HG02885 (cell line): ENCODE measurements around the gene MESD.
"Not testable (repeated sequence)": the region's sequence is repeated elsewhere in the genome, so short reads cannot be mapped to it uniquely, and the experiment has no call there.

ENCODE experiments used
- ATAC-seq: cut with Tn5 transposase; IDR thresholded peaks from one replicate; pipeline ENCODE4 v1.9.1; 2021; ENCODE audit warnings: mild to moderate bottlenecking; ENCODE audit not compliant: unreplicated experiment, poor library complexity

MESD gene

DNA sequence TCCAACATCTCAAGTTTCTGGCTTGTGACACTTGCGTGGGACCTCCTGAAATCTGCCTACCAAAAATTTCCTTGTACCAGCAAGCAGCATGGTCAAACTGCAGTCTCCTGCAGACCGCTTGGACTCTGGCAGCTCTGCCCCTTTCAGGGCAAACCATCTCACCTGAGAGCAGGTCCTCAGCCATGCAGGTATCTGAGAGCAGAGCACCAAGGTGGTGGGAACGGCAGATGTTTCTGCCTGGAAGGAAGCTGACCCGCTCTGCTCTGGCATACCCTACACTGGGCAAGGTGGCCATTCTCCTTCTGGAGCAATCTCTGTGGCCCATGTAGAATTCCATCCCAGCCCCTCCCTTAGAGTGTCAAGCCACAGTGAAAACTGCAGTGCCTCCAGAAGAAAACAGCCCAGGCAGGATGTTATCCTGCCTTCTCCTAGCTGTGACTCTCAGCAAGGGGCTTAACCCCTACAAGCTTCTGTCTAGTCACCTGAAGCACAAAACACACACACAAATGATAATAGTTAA, 21.6 kb downstream of the MESD start:
- ATAC-seq: no peak

DNA sequence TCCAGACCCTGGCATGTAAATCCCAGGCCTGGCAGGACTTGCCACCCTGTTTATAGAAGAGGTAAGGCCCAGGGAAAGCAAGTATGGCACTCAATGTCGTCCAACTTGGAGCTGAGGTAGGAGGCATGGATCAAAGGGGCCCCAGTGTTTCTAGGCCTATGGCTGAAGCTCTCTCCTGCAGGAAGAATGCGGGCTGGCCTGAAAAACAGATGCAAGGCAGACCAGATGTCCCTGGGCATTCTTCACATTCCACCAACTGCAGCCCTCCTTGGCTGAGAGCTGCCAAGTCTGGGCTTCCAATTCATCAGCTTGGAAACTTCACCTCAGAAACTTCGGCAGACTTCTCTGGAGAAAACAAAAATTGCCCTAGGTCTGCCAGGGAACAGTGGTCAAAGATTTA, 22.2 kb downstream of the MESD start:
- ATAC-seq: no peak

DNA sequence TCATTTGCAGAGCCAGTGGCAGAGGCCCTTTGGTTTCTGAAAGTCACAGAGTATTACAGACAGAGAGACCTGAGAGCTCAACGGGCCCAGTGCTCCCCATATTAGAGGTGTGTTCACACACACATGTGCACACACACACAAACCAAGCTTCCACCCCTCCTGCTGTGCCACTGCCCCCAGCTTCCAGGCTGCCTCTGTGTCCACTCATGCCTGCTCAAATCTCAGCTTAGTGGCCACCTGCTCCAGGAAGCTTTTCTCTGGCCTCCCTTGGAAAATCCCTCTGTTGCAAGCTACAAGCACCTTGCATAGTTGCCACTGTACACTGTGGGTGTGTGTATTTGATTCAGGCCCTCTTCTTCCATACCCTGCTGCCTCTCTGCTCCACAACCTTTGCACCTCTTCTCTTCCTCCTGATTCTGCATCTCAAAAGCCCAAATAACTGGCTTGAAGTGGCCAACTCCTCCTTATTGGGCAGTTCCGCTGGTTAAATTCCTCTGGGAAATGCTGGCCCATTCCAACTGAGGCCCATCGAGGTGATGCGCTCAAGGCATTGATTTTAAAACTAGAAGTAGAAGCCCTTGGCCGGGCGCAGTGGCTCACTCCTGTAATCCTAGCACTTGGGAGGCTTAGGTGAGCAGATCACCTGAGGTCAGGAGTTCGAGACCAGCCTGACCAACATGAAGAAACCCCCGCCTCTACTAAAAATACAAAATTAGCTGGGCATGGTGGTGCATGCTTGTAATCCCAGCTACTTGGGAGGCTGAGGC, 23.0 kb downstream of the MESD start:
- ATAC-seq: no peak

DNA sequence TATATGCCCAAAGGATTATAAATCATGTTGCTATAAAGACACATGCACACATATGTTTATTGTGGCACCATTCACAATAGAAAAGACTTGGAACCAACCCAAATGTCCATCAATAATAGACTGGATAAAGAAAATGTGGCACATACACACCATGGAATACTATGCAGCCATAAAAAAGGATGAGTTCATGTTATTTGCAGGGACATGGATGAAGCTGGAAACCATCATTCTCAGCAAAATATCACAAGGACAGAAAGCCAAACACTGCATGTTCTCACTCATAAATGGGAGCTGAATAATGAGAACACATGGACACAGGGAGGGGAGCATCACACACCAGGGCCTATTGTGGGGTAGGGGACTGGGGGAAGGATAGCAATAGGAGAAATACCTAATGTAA, 24.2 kb downstream of the MESD start:
- not testable (repeated sequence) for ATAC-seq

DNA sequence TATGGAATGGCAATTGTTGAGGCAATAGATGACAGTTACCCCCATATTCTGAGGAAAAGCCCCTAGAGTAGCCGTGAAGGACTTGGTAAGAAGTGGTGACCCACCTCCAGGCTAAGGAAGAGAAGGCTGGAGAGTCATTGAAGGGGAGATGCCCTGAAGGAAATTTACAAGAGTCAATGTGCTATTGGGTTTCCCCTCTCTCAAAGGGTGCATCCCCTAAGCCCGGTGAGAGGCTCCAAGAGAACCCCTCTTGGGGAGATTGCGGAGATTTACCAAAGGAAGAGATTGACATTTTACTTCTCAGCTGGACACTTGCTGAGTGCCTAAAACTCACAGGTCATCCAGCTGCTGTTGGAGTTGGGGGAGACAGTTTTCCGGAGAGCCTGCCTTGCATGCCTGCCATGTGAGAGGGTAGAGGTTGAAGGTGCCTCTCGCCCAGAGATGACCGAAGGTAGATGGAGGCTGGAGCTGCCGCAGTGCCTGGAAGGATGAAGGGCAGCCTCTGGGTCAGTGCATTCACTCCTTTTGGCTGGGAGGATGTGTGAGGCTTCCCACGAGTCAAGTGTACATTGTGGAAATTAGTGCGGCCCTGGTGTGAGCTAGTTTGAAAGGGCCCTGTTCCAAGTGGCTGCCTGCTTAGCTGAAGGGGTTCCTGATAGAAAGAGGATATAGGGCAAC, 30.7 kb downstream of the MESD start:
- ATAC-seq: no peak

DNA sequence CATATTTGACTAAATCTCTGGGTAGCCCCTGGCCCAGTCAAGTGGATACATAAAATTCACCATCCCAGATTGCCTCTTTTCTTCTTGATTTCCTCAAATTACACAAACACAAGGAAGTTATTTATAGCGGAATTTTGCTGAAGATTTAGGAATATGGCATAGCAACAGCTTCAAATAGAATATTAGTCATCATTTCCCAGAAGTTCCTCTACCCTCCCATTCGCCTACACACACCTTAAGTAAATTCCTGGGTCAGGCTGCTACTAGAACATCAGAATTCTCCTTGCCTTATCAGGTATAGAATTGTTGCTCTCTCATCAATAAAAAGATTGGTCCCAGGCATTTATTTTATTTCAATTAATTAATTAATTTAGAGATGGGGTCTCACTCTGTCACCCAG, 31.6 kb downstream of the MESD start:
- ATAC-seq: no peak

DNA sequence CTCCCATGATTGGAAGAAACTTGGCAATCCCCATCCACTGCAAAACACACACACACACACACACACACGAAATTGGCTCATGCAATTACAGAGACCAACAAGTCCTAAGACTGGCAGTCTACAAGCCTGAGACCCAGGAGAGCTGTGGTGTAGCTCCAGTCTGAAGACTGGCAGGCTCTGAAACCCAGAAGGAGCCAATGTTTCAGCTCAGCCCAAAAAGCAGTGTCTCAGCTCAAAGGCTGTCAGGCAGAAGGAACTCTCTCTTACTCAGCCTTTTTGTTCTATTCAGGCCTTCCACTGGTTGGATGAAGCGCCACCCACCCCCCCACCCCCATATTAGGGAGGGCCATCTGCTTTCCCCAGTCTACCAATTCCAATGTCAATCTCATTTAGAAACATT, 32.1 kb downstream of the MESD start:
- no peak for ATAC-seq

DNA sequence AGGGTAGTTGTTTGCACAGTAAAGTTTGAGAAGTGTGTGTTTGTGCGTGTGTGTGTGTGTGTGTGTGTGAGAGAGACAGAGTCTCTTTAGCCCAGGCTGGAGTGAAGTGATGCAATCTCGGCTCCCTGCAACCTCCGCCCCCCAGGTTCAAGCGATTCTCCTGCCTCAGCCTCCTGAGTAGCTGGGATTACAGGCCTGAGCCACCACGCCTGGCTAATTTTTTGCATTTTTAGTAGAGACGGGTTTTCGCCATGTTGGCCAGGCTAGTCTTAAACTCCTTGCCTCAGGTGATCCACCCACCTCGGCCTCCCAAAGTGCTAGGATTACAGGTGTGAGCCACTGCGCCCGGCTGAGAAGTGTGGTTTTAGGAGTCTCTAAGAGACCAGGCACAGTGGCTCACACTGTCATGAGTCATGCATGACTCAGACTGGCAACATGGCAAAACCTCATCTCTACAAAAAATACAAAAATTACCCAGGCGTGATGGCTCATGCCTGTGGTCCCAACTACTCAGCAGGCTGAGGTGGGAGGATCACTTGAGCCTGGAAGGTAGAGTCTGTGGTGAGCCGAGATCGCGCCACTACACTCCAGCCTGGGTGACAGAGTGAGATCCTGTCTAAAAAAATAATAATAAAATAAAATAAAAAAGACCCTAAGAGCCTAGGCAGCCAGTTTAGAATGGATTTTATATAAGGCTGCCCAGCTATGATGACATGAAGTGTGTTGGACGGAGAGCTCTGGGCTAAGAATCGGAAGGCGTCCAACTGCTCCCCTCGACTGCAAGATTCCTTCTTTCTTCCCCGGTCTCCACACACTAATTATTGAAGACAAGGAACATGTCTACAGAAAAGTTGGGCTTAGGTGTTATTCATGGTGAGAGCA, 33.8 kb downstream of the MESD start:
- not testable (repeated sequence) for ATAC-seq

DNA sequence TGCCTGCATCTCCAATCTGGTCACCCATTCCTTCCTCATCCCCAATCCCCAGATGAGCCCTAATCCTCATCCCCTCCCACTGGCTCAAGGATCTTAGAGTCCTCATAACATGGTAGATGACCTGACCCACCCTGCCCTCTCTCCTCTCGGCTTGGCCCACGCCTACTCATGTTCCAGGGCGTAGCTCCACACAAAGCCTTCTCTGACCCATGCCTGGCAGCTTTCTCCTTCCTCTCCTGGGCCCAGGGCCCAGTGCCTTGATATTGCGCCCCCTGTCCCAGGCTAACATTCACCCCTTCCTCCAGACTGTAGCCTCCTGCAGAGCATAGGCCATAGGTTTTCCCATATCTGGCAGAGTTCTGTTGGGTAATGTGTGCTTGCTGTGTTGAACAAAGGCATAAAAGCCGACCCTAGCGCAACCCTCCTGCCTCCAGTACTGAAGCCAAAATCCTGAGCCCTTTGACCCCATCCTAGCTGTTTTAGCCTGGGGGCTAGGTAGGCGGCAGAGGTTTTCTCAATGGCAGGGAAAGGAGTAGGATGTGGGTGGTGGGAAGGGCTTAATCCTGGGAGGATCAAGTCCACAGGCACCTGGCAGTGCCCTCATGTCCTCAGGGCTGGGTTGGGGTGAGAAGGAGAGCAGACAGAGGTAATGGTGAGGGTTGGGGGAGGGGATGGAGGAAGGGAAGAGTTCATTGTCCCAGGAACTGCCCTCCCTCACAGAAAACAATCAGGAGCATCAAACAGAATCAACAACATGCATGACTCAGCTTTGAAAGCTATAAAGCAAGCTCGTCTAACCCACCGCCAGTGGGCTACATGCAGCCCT, 35.5 kb downstream of the MESD start:
- no peak for ATAC-seq

DNA sequence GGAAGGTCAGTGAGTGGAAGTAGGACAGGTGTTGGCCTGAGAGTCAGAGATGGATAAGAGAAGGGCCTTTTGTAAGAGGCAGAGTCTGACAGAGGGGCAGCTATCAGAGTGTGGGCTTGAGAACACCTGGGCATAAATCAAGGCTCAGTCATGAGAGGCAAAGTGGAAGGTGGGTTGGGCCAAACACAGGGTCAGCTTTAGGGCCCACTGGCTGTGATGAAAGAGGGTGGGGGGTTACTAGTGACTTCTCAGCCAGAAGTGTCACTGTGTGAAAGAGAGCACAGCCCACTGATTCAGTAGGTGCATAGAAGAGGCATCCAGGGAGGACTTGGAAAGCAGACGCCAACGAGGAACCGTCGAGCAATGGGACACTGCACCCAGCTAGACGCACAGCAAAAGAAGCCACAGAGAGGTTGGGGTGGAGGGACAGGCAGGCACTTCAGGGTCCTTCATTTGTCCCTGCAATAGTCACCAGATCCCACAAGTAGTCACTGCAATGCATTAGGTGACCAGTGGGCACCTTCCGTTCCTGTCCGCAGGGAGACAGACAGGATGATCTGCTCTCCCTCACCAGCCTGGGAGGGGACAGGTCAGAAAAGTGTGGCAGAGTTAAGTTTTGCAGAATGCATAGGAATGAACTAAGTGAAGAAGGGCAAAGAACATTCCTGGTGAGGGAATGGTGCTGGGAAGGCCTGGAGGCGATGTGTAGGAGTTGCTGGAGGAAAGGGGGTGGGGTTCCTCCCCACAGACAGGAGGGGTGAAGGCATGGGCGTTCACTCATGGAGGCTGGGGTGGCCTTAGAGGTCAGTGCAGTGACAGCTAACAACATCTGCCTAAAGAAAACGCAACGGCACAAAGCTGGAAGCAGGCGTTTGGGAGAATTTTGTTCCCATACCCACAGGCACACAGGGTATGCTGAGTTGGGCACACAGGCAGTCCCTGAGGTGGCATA, 36.3 kb downstream of the MESD start:
- ATAC-seq: no peak

DNA sequence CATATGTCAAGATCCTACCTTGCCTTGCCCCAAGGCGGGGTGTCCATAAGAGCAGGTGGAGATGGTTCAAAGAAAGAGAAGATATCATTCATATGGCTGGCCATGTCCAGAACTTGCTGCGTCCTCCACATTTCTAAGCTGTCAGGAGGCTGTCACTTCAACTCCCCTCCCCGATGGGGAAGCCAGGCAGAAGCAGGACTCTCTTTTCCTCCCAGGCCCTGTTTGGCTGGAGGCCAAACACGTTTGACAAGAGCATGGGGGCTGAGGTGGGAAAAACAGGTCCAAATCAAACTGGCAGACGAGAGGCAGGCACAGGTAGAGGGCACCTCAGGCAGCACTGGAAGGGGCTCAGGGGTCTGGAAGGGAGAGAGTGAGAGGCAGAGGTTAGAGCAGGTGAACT, 37.7 kb downstream of the MESD start:
- ATAC-seq: no peak

DNA sequence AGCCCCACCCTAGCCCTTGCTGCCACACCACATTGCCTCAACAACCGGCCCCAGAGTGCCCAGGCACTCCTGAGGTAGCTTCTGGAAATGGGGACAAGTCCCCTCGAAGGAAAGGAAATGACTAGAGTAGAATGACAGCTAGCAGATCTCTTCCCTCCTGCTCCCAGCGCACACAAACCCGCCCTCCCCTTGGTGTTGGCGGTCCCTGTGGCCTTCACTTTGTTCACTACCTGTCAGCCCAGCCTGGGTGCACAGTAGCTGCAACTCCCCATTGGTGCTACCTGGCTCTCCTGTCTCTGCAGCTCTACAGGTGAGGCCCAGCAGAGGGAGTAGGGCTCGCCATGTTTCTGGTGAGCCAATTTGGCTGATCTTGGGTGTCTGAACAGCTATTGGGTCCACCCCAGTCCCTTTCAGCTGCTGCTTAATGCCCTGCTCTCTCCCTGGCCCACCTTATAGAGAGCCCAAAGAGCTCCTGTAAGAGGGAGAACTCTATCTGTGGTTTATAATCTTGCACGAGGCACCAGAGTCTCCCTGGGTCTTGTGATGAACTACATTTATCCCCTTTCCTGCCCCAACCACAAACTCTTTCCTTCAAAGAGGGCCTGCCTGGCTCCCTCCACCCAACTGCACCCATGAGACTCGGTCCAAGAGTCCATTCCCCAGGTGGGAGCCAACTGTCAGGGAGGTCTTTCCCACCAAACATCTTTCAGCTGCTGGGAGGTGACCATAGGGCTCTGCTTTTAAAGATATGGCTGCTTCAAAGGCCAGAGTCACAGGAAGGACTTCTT, 39.1 kb downstream of the MESD start:
- ATAC-seq: no peak

DNA sequence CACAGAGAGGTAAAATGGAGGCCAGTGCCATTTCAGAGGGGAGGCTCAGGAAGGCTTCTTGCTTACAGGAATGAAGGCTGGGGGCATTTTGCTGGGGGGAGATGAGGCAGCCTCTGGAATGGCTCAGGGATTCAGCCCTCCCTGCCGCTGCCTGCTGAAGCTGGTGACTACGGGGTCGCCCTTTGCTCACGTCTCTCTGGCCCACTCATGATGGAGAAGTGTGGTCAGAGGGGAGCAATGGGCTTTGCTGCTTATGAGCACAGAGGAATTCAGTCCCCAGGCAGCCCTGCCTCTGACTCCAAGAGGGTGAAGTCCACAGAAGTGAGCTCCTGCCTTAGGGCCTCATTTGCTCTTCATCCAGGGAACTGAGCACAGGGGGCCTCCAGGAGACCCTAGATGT, 39.9 kb downstream of the MESD start:
- ATAC-seq: no peak

DNA sequence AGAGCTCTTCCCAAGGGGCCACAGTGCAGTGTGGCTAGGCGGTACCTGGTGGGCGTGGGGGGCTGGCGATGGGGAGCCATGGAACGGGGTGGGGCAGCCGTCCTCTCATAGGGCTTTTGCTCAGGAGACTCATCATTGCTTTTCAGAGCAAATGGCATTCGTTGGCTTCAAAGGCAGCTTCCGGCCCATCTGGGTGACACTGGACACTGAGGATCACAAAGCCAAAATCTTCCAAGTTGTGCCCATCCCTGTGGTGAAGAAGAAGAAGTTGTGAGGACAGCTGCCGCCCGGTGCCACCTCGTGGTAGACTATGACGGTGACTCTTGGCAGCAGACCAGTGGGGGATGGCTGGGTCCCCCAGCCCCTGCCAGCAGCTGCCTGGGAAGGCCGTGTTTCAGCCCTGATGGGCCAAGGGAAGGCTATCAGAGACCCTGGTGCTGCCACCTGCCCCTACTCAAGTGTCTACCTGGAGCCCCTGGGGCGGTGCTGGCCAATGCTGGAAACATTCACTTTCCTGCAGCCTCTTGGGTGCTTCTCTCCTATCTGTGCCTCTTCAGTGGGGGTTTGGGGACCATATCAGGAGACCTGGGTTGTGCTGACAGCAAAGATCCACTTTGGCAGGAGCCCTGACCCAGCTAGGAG, 40.8 kb downstream of the MESD start:
- ATAC-seq: no peak

DNA sequence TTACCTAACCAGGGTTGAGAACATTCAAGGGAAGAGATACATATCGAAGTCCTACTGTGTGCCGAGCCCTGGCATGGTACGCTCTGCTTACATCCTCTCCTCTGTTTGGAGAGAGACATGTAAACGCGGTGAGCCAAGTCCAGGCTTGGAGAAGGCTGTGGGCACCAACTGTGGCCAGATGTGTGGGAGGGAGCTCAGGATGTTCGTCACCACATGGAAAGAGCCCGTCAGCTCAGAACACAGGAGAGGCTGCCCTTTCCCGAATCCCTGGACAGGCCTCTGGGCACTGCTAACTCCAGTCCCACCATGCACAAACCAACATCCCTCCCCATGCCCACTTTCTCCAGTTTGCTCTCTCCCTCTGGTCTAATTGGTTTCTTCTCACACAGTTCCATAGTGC, 43.0 kb downstream of the MESD start:
- ATAC-seq: no peak

DNA sequence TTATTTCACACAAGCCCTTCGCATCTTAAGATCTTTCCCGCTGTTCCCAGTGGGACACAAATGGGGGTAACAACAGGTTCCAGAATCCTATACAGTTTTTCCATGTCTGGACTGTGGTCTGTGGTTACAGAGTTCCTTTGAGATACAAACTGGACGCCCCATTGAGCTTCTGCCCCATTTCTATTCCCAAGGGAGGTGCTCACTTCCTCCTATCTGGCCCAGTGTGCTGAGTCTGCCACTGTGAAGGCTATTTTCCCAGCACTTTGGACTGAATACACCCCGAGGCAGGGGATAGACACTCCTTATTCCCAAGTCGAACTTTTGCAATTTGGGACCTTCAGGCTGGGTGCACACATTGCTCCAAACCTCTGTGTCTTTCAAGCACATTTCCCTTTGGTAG, 44.0 kb downstream of the MESD start:
- no peak for ATAC-seq

DNA sequence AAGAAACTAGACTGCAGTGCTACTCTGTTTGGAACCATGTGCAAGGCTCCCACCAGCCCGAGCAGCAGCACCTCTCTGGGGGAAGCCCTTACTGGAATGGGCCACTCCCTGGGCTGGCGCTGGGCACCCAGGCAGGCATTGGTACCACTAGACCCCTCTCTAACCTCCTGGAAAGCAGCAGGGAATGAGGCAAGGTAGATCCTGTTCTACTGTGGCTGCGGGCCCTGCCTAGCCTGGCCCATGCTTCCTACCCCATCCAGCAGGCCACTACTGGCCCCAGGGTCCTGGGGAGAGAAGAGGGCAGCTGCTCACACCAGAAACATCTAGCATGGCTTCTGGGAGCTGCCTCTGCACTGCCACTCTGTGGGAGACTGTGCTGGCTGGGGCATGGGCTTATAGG, 44.8 kb downstream of the MESD start:
- ATAC-seq: no peak
